ENCODE measurements around the gene FAAH. TPM values are rescaled to one million over a fixed set of nuclear protein-coding genes. Genes with fewer than 3 reads are reported as not detected.

The FAAH gene
- total and polyA plus RNA-seq, 2 of the 13 experiments (the other 11 are each of a cell fraction or from before 2014, with no cell fraction given) = 5.4 to 11.0 TPM

- POLR2A ChIA-PET = no interaction called here
- Histone ChIP-seq H3K4me1 (ENCODE audit: insufficient read depth, low read length) (peaks cover 9% of the 10 kb centered on the region; the same call in 1 of the 2 replicates), H3K4me2 (ENCODE audit: low read depth, low read length) (no peak overlapping the region), H3K9me3 (ENCODE audit: low read length) (no peaks in the 10 kb centered on the region), H3K9ac (ENCODE audit: insufficient read depth, low read depth, low read length) (no peak overlapping the region), H3K79me2 (ENCODE audit: insufficient read depth, low read length) (no peaks in the 10 kb centered on the region), H4K20me1 (ENCODE audit: insufficient read depth, low read length) (0 out of 2 replicates have a peak, but pooled peaks cover 2% of the 10 kb centered on the region), H3K4me3 (replicated peaks in 1 of 3; ENCODE audit: insufficient read depth in 1 of 3, low read depth in 2 of 3, low read length in 3 of 3) (no peak overlapping the region), H3K27ac (ENCODE audit: extremely low read length, insufficient read depth, low read length) (no peak overlapping the region), H3K27me3 (ENCODE audit: control insufficient read depth in 1 of 2, insufficient read depth in 2 of 2, low read length in 2 of 2) (peaks cover 3 to 12% of the 10 kb centered on the region in 2 experiments; a peak in 4 of 5 replicates), H3K36me3 (replicated peaks in 1 of 2; ENCODE audit: control insufficient read depth in 1 of 2, insufficient read depth in 2 of 2, low read length in 2 of 2) (no peaks in the 10 kb centered on the region), H2AFZ (ENCODE audit: low read length) (no peak overlapping the region)
- no peak for FAIRE-seq
- intact Hi-C loops (cut with micrococcal nuclease; ENCODE audit: unreplicated experiment) = no loop called here
- CTCF ChIA-PET (ENCODE audit: low intra/inter-chr PET ratio, low total read pairs) = no interaction called here
- DNase-seq (ENCODE audit: low spot score) = no peak
- WGBS (ENCODE audit: low lambda C conversion rate) = 20% methylated on average over 2 of the region's 2 CpGs
- in situ Hi-C loops (cut with HindIII; ENCODE audit: extremely low pct_ligation_motif_present, low pct_unique_long_range_greater_than_20kb) = no loop called here
- BruUV-seq (replicated peaks) = no TSS peak
- ATAC-seq = no peak
- no peak for TF ChIP-seq TBX2 (CRISPR knock-in tag; IDR thresholded peaks at IDR 0.05; ENCODE audit: borderline replicate concordance)
- TF ChIP-seq CBX2 (IDR thresholded peaks at IDR 0.05; ENCODE audit: low read depth, low read length) = no peak
- TF ChIP-seq CBX2 (CRISPR knock-in tag; IDR thresholded peaks at IDR 0.05; ENCODE audit: low read depth) = no peak
- no peak for TF ChIP-seq KDM2A (CRISPR knock-in tag; IDR thresholded peaks at IDR 0.05; ENCODE audit: borderline replicate concordance, low read depth)
- TF ChIP-seq NBN (conservative IDR thresholded peaks at IDR 0.05) = no peak
- TF ChIP-seq HNRNPLL (IDR thresholded peaks at IDR 0.05; ENCODE audit: low read depth, low read length, poor library complexity, severe bottlenecking) = no peak
- no peak for TF ChIP-seq PRDM15 (CRISPR knock-in tag; IDR thresholded peaks at IDR 0.05)
- TF ChIP-seq PRPF4 (IDR thresholded peaks at IDR 0.05; ENCODE audit: low read depth, low read length, poor library complexity, severe bottlenecking) = no peak
Observed at GRCh38 chr1:46440478-46440877, 46.4 kb downstream of the FAAH start.
